Measurements from ENCODE around the gene CCL26. TPM values are rescaled to one million over a fixed set of nuclear protein-coding genes. Genes with fewer than 3 reads are reported as not detected.

CCL26 gene, protein sequence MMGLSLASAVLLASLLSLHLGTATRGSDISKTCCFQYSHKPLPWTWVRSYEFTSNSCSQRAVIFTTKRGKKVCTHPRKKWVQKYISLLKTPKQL
- 1.4 TPM in 1 of 2 replicates, not detected in the other for total RNA-seq

DNA sequence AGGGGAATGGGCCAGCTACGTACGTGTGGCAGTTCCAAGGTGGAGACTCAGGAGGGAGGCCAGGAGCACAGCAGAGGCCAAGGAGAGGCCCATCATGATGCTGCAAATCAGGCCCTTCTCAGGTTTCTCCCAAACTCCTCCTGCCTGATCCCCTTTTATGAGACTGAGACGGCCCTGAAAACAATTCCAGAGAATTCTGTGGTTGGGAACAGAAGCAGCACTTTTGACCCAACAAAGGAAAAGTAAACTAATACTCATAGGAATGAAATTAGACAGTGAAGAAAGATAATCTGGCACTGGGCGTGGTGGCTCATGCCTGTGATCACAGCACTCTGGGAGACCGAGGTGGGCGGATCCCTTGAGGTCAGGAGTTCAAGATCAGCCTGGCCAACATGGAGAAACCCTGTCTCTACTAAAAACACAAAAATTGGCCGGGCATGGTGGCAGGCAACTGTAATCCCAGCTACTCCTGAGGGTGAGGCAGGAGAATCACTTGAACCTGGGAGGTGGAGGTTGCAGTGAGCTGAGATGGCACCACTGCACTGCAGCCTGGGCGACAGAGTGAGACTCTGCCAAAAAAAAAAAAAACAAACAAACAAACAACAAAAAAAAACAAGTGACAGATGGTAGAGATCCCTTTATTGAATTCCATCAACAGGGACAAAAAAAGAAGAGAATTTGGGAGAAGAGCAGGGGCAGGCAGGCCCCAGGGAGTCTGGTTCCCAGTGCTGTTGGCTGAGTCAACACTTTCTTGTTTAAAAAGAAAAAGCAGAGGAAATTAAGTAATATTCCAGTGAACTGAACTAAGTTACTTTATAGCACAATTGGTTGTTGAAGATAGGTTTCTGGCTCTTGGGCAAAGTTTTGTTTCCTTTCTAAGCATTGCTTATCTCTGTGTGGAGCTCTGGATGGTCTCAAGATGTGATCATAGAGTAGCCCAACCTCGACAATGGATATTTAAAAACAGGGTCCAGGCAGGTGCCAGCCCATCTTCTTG is at the start of gene CCL26:
CCL26 (minus strand) TSS at position 131 of the 997 bp plus-strand sequence; CDS start at position 96, 35 bp downstream.

DNA sequence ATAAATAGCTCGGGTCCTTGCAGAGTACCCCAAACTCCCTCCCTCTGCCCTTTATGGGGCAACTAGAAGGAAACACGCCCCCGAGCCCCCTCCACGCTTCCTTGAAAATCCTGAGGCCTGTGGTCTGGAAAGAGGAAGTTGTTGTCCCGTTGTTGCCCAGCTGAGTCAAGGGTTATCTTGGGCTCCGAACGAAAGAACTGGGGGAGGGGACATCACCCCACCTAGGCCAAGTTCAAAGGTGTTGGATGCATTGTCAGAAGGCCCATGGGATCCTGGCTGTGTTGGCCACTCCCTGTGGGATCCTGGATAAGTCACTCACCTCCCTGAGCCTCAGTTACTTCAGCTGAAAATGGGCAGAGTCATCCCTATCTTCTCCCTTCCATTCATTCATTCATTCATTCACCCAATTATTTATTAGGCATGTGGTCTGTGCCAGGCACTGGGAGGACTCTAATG is 41.8 kb upstream of the CCL26 start, which contains the start of gene CCL24:
CCL24 (minus strand) TSS at position 26 of the 456 bp plus-strand sequence. CDS start 91 bp downstream, outside the sequence.

DNA sequence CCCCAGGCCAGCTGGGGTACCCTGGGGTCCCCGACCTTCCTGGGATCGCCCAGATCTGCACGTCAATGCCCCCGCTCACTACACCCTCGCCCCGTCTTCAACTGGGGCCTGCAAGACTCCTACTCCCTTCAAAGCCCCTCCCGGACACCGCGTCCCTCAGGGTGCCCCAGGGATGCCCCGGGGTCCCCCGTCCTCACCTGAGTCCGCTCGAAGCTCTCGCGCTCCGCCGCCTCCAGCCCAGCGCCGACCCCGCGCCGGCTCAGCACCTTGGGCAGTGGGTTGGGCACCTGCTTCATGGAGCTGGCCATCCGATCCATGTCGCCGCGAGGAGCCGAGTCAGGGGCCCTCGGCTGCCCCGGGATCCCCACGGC is 33.4 kb downstream of the CCL26 start, which contains the start of gene HIP1:
HIP1 (minus strand) TSS at position 338 of the 371 bp plus-strand sequence; CDS start at position 317, 21 bp downstream.

Other genes starting within 250 kb of the CCL26 start
- gene HIP1, start 33.3 kb downstream of the CCL26 start, total RNA-seq = 10.2 and 16.1 TPM in 2 replicates
- gene CCL24, start 41.6 kb upstream of the CCL26 start, total RNA-seq = not detected in 2 replicates
- gene RHBDD2, start 106.8 kb upstream of the CCL26 start, total RNA-seq = 7.3 and 13.4 TPM in 2 replicates
- 105 and 128 TPM in 2 replicates for gene POR, start 142.9 kb upstream of the CCL26 start, total RNA-seq
- gene TMEM120A, start 222.4 kb upstream of the CCL26 start, total RNA-seq = 41.1 and 53.6 TPM in 2 replicates